Neural cell (in vitro differentiated cells): ENCODE data around the gene TAF1B. TPM values are rescaled to one million over a fixed set of nuclear protein-coding genes. Genes with fewer than 3 reads are reported as not detected.
"Not testable (repeated sequence)": the region's sequence is repeated elsewhere in the genome, so short reads cannot be mapped to it uniquely, and the experiment has no call there.

Experiments
- H2AFZ ChIP-seq: fragments of 200-600, 300-800 bp; sonication (generic), shearing (Covaris generic); 2 replicates; pipeline ENCODE4 v1.6.0; 2014; ENCODE audit warnings: low read depth, mild to moderate bottlenecking, antibody characterized with exemption, low read length, moderate library complexity
- H3F3A ChIP-seq: fragments of 200-600 bp; shearing (Covaris generic); 2 replicates; pipeline ENCODE4 v1.6.1; 2016; ENCODE audit warnings: mild to moderate bottlenecking, moderate library complexity, mixed read lengths, antibody characterized with exemption, low read length; ENCODE audit not compliant: insufficient read depth, poor library complexity, severe bottlenecking
- H3K27ac ChIP-seq: fragments of 200-600, 300-800 bp; sonication (generic), shearing (Covaris generic); 2 replicates; pipeline ENCODE4 v1.5.1; 2014; ENCODE audit warnings: mild to moderate bottlenecking, low read length, moderate library complexity
- H3K27me3 ChIP-seq: fragments of 300-800, 200-600 bp; sonication (generic), shearing (Covaris generic); 2 replicates; pipeline ENCODE4 v1.6.0; 2014; ENCODE audit warnings: mild to moderate bottlenecking, low read depth, low read length, moderate library complexity; ENCODE audit not compliant: insufficient read depth
- H3K36me3 ChIP-seq: fragments of 300-800, 200-600 bp; sonication (generic), shearing (Covaris generic); 2 replicates; pipeline ENCODE4 v1.5.1; 2014; ENCODE audit warnings: mild to moderate bottlenecking, antibody characterized with exemption, low read length, moderate library complexity; ENCODE audit not compliant: insufficient read depth
- H3K4me2 ChIP-seq: fragments of 300-800, 200-600 bp; sonication (generic), shearing (Covaris generic); 2 replicates; pipeline ENCODE4 v1.6.0; 2014; ENCODE audit warnings: mild to moderate bottlenecking, low read length
- H3K4me3 ChIP-seq: fragments of 300-800, 200-600 bp; sonication (generic), shearing (Covaris generic); 2 replicates; pipeline ENCODE4 v1.5.1; 2014; ENCODE audit warnings: mild to moderate bottlenecking, low read length, moderate library complexity
- H3K79me2 ChIP-seq: fragments of 200-600 bp; shearing (Covaris generic); replicated peaks from 2 replicates; pipeline ENCODE4 v1.6.0; 2014; ENCODE audit warnings: mild to moderate bottlenecking, low read length, moderate library complexity; ENCODE audit not compliant: insufficient read depth
- H3K9ac ChIP-seq: fragments of 300-800, 200-600 bp; sonication (generic), shearing (Covaris generic); 2 replicates; pipeline ENCODE4 v1.6.1; 2016; ENCODE audit warnings: mild to moderate bottlenecking, low read length, mixed read lengths
- H3K9me2 ChIP-seq: fragments of 200-600 bp; shearing (Covaris generic); 2 replicates; pipeline ENCODE4 v1.6.1; 2016; ENCODE audit warnings: mild to moderate bottlenecking, low read length, mixed read lengths; ENCODE audit not compliant: insufficient read depth
- H3K9me3 ChIP-seq: fragments of 200-600, 300-800 bp; sonication (generic), shearing (Covaris generic); 2 replicates; pipeline ENCODE4 v1.6.1; 2016; ENCODE audit warnings: mild to moderate bottlenecking, mixed run types, low read length, moderate library complexity, mixed read lengths
- H4K20me1 ChIP-seq: fragments of 200-600 bp; shearing (Covaris generic); 2 replicates; pipeline ENCODE4 v1.6.1; 2016; ENCODE audit warnings: mild to moderate bottlenecking, mixed run types; ENCODE audit not compliant: insufficient read depth
- CTCF ChIP-seq: fragments of 450-650 bp; IDR thresholded peaks from 2 replicates; pipeline ENCODE4 v1.5.1; 2014; ENCODE audit warnings: antibody characterized with exemption, mild to moderate bottlenecking, moderate library complexity; ENCODE audit not compliant: poor library complexity, severe bottlenecking
- EP300 ChIP-seq: fragments of 450-650 bp; conservative IDR thresholded peaks from 2 replicates; pipeline ENCODE4 v1.6.1; 2014; ENCODE audit warnings: antibody characterized with exemption, mild to moderate bottlenecking, moderate library complexity; ENCODE audit not compliant: poor library complexity, severe bottlenecking
- EZH2 ChIP-seq: fragments of 200-600, 300-800 bp; shearing (Covaris generic), sonication (generic); IDR thresholded peaks from 2 replicates; pipeline ENCODE4 v1.6.1; 2014; ENCODE audit warnings: antibody characterized with exemption, low read length, borderline replicate concordance, mild to moderate bottlenecking; ENCODE audit not compliant: insufficient read depth, poor library complexity, severe bottlenecking
- MXI1 ChIP-seq: fragments of 450-650 bp; conservative IDR thresholded peaks from 2 replicates; pipeline ENCODE4 v1.6.1; 2014; ENCODE audit warnings: antibody characterized with exemption, mild to moderate bottlenecking; ENCODE audit not compliant: poor library complexity, severe bottlenecking
- POLR2AphosphoS5 ChIP-seq: IDR thresholded peaks from 2 replicates; pipeline ENCODE4 v1.6.1; 2012
- RAD21 ChIP-seq: fragments of 450-650 bp; conservative IDR thresholded peaks from 2 replicates; pipeline ENCODE4 v1.6.1; 2014; ENCODE audit warnings: antibody characterized with exemption, mild to moderate bottlenecking, moderate library complexity
- SMC3 ChIP-seq: fragments of 450-650 bp; conservative IDR thresholded peaks from 2 replicates; pipeline ENCODE4 v1.6.1; 2014; ENCODE audit warnings: antibody characterized with exemption, mild to moderate bottlenecking, moderate library complexity; ENCODE audit not compliant: poor library complexity
- TAF1 ChIP-seq: IDR thresholded peaks from 2 replicates; pipeline ENCODE4 v1.6.1; 2012; ENCODE audit warnings: low read depth
- polyA plus RNA-seq: library from polyadenylated mRNA; depleted of rRNA; stranded (reverse); fragments of >200 nt; gene quantifications from 2 replicates; pipeline ENCODE4 v1.2.3, GENCODE V29; 2014
- TF ChIP-seq, protein P1 (sequence below): IDR thresholded peaks from 2 replicates; pipeline ENCODE4 v1.6.1; 2012; ENCODE audit warnings: borderline replicate concordance

The TAF1B gene
- polyA plus RNA-seq, 1 donor from 2014 or later = 11.2 TPM

- Histone ChIP-seq H3K9ac (no peak overlapping the region), H3K36me3 (peaks cover 13% of the 10 kb centered on the region), H4K20me1 (no peaks in the 10 kb centered on the region), H3K9me3 (peaks cover 16% of the 10 kb centered on the region), H3K27me3 (no peaks in the 10 kb centered on the region), H3K27ac (no peak overlapping the region), H3K4me3 (no peak overlapping the region), H3K79me2 (no peaks in the 10 kb centered on the region), H2AFZ (no peak overlapping the region), H3K9me2 (no peaks in the 10 kb centered on the region), H3F3A (no peaks in the 10 kb centered on the region), H3K4me2 (no peak overlapping the region)
- TF ChIP-seq RAD21 (no peak), MXI1 (no peak), POLR2AphosphoS5 (no peak), TAF1 (no peak), EZH2 (no peak), SMC3 (no peak), CTCF (no peak), EP300 (no peak)
- TF ChIP-seq, protein P1, sequence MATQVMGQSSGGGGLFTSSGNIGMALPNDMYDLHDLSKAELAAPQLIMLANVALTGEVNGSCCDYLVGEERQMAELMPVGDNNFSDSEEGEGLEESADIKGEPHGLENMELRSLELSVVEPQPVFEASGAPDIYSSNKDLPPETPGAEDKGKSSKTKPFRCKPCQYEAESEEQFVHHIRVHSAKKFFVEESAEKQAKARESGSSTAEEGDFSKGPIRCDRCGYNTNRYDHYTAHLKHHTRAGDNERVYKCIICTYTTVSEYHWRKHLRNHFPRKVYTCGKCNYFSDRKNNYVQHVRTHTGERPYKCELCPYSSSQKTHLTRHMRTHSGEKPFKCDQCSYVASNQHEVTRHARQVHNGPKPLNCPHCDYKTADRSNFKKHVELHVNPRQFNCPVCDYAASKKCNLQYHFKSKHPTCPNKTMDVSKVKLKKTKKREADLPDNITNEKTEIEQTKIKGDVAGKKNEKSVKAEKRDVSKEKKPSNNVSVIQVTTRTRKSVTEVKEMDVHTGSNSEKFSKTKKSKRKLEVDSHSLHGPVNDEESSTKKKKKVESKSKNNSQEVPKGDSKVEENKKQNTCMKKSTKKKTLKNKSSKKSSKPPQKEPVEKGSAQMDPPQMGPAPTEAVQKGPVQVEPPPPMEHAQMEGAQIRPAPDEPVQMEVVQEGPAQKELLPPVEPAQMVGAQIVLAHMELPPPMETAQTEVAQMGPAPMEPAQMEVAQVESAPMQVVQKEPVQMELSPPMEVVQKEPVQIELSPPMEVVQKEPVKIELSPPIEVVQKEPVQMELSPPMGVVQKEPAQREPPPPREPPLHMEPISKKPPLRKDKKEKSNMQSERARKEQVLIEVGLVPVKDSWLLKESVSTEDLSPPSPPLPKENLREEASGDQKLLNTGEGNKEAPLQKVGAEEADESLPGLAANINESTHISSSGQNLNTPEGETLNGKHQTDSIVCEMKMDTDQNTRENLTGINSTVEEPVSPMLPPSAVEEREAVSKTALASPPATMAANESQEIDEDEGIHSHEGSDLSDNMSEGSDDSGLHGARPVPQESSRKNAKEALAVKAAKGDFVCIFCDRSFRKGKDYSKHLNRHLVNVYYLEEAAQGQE = no peak
These were observed 14.8 kb downstream of the TAF1B start for GRCh38 chr2:9857814-9858729.

- H3F3A ChIP-seq = no peaks in the 10 kb centered on the region
- H3K4me2 ChIP-seq = no peak overlapping the region
- no peaks in the 10 kb centered on the region for H3K27me3 ChIP-seq
- no peaks in the 10 kb centered on the region for H4K20me1 ChIP-seq
- no peak overlapping the region for H2AFZ ChIP-seq
- H3K4me3 ChIP-seq = no peak overlapping the region
- no peaks in the 10 kb centered on the region for H3K9me2 ChIP-seq
- TF ChIP-seq, protein P1 = no peak
- no peak for TF ChIP-seq SMC3
- no peak overlapping the region for H3K27ac ChIP-seq
- peaks cover 16% of the 10 kb centered on the region for H3K9me3 ChIP-seq
- H3K36me3 ChIP-seq = peaks cover 13% of the 10 kb centered on the region
- H3K79me2 ChIP-seq = no peaks in the 10 kb centered on the region
- no peak overlapping the region for H3K9ac ChIP-seq
These were observed 15.4 kb downstream of the TAF1B start for GRCh38 chr2:9858730-9859068.

DNA sequence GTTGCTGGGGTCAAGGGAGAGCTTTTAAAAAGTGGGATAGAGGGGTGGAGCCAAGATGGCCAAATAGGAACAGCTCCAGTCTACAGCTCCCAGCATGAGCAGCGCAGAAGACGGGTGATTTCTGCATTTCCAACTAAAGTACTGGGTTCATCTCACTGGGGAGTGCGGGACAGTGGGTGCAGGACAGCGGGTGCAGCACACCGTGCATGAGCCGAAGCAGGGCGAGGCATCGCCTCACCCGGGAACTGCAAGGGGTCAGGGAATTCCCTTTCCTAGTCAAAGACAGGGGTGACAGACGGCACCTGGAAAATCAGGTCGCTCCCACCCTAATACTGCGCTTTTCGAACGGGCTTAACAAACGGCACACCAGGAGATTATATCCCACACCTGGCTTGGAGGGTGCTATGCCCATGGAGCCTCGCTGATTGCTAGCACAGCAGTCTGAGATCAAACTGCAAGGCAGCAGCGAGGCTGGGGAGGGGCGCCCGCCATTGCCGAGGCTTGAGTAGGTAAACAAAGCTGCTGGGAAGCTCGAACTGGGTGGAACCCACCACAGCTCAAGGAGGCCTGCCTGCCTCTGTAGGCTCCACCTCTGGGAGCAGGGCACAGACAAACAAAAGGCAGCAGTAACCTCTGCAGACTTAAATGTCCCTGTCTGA, 17.8 kb downstream of the TAF1B start:
- H3K27me3 ChIP-seq, H3K36me3 ChIP-seq, H3K4me3 ChIP-seq, H3K4me2 ChIP-seq, H2AFZ ChIP-seq, H3K27ac ChIP-seq, H3K9ac ChIP-seq, H3F3A ChIP-seq, H3K9me2 ChIP-seq, H3K79me2 ChIP-seq, H4K20me1 ChIP-seq: not testable (repeated sequence)
- H3K9me3 ChIP-seq = peaks cover 16% of the 10 kb centered on the region
